NCI-H2227 (cell line): Measurements from ENCODE around the gene UBE2B.
"Not testable (repeated sequence)": the region's sequence is repeated elsewhere in the genome, so short reads cannot be mapped to it uniquely, and the experiment has no call there.

ENCODE experiments used
- DNase-seq: peaks from one replicate; lab custom pipeline; 2025; ENCODE audit not compliant: unreplicated experiment; lab: John Stamatoyannopoulos, UW

Gene UBE2B

GRCh38 chr5:134370871-134371833 is at the start of gene UBE2B:
UBE2B (plus strand) TSS chr5:134371569; CDS start chr5:134371596, 27 bp downstream.
- DNase-seq, result peak; percentile 96

GRCh38 chr5:134327327-134327726 is 44.0 kb upstream of the UBE2B start:
- DNase-seq, result no peak

GRCh38 chr5:134328619-134329018 is 42.8 kb upstream of the UBE2B start:
- no peak for DNase-seq

- not testable (repeated sequence) for DNase-seq
These were observed 34.5 kb upstream of the UBE2B start for GRCh38 chr5:134336833-134337232.

GRCh38 chr5:134343500-134343899 is 27.9 kb upstream of the UBE2B start:
- not testable (repeated sequence) for DNase-seq

GRCh38 chr5:134345476-134345875 is 25.9 kb upstream of the UBE2B start:
- DNase-seq, result not testable (repeated sequence)

- no peak for DNase-seq
These were observed 25.4 kb upstream of the UBE2B start for GRCh38 chr5:134345996-134346395.

GRCh38 chr5:134349463-134349862 is 21.9 kb upstream of the UBE2B start:
- no peak for DNase-seq

GRCh38 chr5:134355681-134356080 is 15.7 kb upstream of the UBE2B start:
- no peak for DNase-seq

GRCh38 chr5:134365604-134366003 is 5.8 kb upstream of the UBE2B start:
- DNase-seq, result no peak

GRCh38 chr5:134370311-134370870 is 978 bp upstream of the UBE2B start:
- DNase-seq, result no peak

- DNase-seq, result peak; percentile 30
These were observed 518 bp downstream of the UBE2B start for GRCh38 chr5:134371834-134372340.

GRCh38 chr5:134373633-134374032 is 2.3 kb downstream of the UBE2B start:
- not testable (repeated sequence) for DNase-seq

GRCh38 chr5:134374232-134374631 is 2.9 kb downstream of the UBE2B start:
- DNase-seq, result no peak

- DNase-seq, result no peak
These were observed 9.0 kb downstream of the UBE2B start for GRCh38 chr5:134380346-134380745.

- DNase-seq, result not testable (repeated sequence)
These were observed 10.8 kb downstream of the UBE2B start for GRCh38 chr5:134382204-134382603.

- DNase-seq, result no peak
These were observed 12.8 kb downstream of the UBE2B start for GRCh38 chr5:134383980-134384697.

- no peak for DNase-seq
These were observed 16.1 kb downstream of the UBE2B start for GRCh38 chr5:134387443-134387842.

- no peak for DNase-seq
These were observed 20.9 kb downstream of the UBE2B start for GRCh38 chr5:134392301-134392700.

- DNase-seq, result no peak
These were observed 23.6 kb downstream of the UBE2B start for GRCh38 chr5:134394932-134395331.

- no peak for DNase-seq
These were observed 24.9 kb downstream of the UBE2B start for GRCh38 chr5:134396274-134396673.
